GM10847 (cell line): ENCODE measurements around the gene SLC12A3.

Experiments
- POLR2A ChIP-seq: IDR thresholded peaks from 2 replicates; pipeline ENCODE4 v1.6.1; 2011; ENCODE audit not compliant: insufficient read length; ENCODE audit errors: extremely low read depth

SLC12A3 gene

GRCh38 chr16:56896244-56896643 lies 31.2 kb downstream of the SLC12A3 start:
- TF ChIP-seq POLR2A, result no peak

DNA sequence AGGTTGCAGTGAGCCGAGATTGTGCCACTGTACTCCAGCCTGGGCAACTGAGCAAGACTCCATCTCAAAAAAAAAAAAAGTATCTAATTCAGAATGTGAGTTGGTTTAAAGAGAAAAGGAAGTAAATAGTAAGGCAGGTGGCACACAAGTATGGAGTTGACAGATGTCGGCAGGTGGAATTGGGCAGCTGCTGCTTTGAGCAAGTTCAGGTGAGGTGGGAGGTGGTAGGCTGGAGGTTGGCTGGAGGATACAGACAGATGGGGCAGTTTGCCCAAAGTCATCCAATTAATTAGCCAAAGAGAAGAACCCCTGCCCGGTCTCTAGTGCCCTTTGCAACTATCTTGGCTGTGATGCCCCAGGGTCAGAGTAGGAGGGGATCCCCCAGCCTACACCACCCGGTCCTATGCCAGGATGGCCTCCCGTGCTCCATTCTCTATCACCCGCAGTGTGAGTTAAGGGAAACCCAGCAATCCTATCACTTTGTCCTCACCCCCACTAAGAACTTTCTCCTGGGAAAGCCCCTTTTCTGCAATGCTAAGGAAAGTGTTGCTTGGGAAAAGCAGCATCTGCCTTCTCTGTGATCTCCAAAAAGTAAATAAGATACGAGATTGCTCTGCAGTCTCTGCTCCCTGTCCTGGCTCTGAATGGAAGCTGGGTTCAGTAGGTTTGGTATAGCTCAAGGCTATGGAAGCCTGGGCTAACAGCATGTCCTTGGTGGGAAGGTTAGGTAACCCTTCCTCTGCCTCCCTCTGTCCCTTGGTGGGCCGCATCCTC lies 32.2 kb downstream of the SLC12A3 start:
- TF ChIP-seq POLR2A, result no peak

DNA sequence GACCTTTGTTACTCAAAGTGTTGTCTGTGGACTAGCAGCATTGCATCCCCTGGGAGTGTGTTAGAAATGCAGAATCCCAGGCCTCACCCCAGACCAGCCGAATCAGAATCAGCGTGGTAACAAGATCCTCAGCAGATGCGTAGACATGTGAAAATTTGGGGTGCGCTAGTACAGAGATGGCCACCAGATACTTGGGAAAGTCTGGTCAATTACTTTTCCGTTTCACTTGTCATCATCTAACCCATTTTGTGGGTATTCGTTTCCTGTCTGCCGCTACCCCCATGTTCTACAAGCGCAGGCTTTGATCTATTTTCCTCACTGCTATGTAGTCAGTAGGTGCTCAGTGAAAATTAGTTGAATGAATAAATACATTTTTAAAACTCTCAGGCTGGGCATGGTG lies 33.8 kb downstream of the SLC12A3 start:
- TF ChIP-seq POLR2A, result no peak

GRCh38 chr16:56903866-56904265 lies 38.9 kb downstream of the SLC12A3 start:
- TF ChIP-seq POLR2A, result no peak

GRCh38 chr16:56907401-56907800 lies 42.4 kb downstream of the SLC12A3 start:
- TF ChIP-seq POLR2A, result no peak

DNA sequence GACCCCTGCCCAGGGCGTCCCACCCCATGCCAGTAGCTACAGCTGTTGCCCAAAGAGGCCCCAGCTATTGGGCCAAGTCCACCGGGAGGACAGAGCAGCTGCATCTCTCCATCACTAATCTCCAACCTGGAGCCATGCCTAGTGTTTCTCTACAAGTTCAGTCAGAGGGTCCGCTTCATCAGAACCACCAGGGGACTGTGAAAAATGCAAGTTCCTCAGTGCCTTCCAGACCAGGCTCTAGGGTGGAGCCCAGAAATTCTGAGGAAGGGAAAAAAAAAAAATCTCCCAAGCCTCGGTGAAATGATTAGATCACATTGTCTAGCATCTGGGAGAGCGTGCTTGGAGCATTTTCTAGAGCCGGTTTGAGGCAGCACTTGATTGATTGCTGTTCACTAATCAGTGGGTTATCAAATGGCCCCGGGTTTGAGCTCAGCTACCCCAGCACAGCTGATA lies 44.5 kb downstream of the SLC12A3 start:
- TF ChIP-seq POLR2A, result no peak

GRCh38 chr16:56910112-56910511 lies 45.1 kb downstream of the SLC12A3 start:
- no peak for TF ChIP-seq POLR2A

GRCh38 chr16:56910654-56911539 lies 45.9 kb downstream of the SLC12A3 start:
- TF ChIP-seq POLR2A, result no peak

DNA sequence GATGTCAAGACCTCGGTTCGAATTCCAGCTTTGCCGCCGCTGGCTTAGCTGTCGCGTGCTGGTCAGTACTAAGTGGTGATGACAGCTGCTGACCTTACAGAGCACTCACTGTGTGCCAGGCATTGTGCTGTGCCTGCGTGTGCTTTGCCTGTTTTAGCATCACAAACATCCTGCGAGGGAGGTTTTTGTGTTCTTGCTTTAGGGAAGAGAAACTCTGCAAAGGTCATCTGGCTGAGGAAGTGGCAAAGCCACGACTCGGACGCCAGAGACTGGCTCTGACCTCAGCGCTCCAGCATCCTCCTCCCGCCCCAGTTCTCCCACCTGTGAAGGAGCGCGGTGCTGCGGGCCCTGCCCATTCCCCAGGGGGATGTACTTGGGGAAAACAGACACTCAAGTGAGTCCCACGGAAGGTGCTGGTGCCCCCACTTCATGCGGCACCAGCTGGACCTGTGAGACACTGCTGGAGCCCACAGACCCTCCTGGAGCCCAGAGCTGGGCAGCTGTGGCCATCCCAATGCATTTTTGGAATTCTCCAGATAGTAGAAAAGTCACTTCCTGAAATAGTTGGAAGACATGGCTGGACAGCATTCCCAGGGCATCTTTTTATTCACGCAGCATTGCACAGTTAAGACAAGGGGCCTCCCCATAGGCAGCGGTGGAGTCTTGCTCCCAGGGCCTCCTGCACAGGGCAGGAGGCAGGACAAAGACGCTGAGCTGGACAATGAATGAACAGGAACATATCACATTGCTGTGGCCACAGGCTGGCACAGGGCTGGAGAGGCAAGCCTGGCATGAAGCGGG lies 47.0 kb downstream of the SLC12A3 start:
- no peak for TF ChIP-seq POLR2A

DNA sequence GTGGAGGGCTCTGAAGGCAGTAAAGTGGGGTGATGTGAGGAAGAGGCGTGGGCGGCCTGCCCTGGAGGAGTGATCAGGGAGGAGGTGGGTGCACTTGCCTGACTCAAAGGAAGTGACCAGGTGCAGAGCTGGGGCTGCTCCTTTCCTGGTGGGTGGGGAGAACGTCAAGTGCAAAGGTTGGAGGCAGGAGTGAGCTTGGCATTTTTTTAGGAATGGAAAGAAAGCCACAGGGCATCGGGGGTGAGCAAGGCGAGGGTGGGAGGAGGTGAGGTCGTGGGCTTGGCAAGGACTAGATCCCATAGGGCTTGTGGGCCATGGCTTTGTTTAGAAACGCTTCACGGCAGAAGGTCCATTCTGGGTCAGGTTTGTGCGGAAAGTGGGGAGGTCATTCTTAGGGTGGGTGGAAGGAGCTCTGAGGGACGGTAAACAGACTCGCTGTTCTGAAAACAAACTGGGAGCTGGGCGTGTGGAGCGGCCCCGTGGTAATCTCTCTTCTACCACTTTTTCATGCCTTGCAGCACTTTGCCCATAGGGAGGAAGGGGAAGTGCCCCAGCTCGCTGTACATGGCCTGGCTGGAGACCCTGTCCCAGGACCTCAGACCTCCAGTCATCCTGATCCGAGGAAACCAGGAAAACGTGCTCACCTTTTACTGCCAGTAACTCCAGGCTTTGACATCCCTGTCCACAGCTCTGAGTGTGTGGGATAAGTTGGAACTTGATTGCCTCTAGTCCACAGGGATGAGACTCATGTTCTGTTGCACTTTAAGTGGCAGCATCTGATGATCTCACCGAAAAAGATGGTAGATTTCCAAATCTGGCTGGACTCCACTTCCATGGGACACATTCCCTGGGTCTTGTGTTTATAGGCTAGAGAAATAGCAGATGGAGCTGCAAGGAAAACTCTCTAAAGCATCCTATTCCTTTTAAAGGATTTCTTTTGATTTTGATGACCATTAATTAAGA lies 48.0 kb downstream of the SLC12A3 start:
- no peak for TF ChIP-seq POLR2A

DNA sequence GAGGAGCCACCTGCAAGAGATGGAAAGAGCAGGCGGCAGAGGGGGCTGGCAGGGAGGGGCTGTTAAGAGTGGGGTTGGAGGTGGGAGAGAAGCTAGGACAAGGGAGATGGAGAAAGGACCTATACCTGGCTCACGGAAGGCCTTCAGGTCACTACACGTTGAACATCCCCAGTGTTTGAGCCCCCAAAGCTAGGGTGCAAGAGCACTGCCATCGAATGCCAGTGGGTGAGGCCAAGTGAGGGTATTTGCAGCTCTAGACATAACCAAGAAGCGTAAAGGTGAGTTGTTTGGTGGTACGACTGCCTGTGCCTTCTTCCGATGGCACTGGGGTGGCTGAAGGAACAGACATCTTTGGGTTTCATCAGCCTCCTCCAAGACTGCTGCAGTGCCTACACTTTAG lies 49.9 kb downstream of the SLC12A3 start:
- TF ChIP-seq POLR2A, result no peak

DNA sequence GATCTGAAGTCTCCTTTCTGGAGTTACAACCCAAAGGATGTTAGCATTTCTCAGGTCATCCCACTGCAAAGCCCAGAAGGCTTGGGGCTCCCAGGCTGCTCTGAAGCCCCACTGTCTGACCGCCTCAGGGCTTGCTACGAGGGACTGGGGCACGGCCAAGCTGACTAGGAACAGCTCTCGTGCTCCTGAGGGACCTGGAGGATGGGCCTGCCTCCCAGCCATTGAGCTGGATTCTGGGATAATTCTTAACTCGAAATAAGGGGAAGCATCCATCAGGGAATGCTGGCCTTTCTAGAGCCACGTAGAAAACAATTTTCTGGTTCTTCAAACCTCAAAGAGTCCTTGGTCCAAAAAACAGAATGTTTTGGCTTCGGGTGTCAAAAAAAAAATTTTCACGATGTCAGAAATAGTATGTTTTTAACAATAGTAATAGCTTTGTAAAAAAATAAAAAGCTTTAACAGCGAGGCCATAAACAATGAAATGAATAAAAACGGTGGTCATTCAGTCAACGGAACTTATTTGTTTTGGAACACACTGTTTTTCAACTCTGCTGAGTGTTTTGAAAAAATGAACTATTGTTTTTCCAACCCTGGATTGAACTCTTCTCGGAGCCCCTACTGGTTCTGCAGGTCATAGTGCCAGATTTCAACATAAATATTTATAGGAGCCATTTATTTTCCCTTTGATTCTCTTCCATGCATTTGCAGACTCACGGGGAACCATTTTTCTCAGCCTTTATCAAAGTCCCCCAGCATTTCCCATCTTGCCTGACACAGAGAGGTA lies 50.5 kb downstream of the SLC12A3 start:
- TF ChIP-seq POLR2A, result no peak

DNA sequence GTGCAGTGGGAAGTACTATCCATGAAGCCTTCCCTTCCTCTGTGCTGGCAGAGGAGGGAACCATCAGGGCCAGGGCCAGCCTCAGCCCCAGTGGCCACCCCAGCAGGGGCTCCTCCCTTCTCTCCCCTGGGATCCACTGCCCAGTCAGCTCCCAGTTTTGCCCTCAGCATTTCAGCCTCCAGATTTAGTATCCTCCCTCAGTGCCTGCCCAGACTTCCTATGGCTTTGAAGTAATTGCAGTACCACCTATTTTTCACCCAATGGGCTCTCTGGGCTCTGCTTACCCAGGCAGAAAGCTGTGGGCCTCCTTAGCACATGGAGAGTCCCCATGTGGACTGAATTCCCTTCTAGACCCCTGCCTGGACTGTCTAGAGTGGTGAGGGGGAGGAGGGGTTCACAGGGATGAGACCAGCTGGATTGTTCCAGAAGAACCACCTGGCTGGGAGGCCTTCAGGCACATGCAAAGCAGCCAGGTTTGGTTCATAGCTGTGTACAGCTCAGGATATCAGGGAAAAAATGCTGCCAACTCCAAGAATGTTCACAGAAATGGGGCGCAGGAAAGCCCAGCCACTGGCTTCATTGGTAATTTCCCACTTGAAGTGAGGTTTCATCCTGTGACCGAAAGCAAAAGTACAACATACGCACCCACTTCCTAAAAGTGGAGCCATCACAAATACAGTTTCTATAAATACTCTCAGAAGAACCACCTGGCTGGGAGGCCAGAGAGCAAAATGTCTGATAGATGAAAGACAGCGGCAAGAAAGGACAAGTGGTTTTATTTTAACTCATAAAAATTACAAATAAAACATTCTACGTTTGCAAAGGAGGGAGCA lies 51.8 kb downstream of the SLC12A3 start:
- no peak for TF ChIP-seq POLR2A
